WTC11 (cell line): ENCODE data around the gene PGGT1B. TPM values are rescaled to one million over a fixed set of nuclear protein-coding genes. Genes with fewer than 3 reads are reported as not detected.
A peak's percentile ranks its signal among the peaks of the same experiment; 100 is the strongest.

Experiments used
- ATAC-seq: fragments of 200-7000 bp; cut with Tn5 transposase; 2 replicates; pipeline ENCODE4 v1.10.0; 2021; ENCODE audit warnings: mild to moderate bottlenecking, moderate library complexity
- CTCF ChIA-PET: fragments of 300-600 bp; sonication (Branson Sonifier 250); formaldehyde crosslinking; loops from one replicate; lab custom pipeline; 2021; ENCODE audit warnings: antibody characterized with exemption; lab: Charles Lee
- POLR2A ChIA-PET: fragments of 350-600 bp; sonication (Branson Sonifier 250); formaldehyde crosslinking; loops from one replicate; lab custom pipeline; 2021; ENCODE audit warnings: antibody characterized with exemption; lab: Charles Lee
- DNase-seq: peaks from one replicate; pipeline ENCODE4 v3.0.0; 2021; ENCODE audit warnings: low spot score
- H3K27ac Mint-ChIP-seq: 2 replicates; pipeline ENCODE4 v1.8.0; 2021; ENCODE audit warnings: mixed read lengths
- H3K27me3 Mint-ChIP-seq: 2 replicates; pipeline ENCODE4 v1.8.0; 2021; ENCODE audit warnings: low read depth, mild to moderate bottlenecking, moderate library complexity, mixed read lengths
- H3K36me3 Mint-ChIP-seq: 2 replicates; pipeline ENCODE4 v1.8.0; 2021; ENCODE audit warnings: mixed read lengths
- H3K4me1 Mint-ChIP-seq: 2 replicates; pipeline ENCODE4 v1.8.0; 2022; ENCODE audit warnings: mixed read lengths
- H3K4me3 Mint-ChIP-seq: 2 replicates; pipeline ENCODE4 v1.8.0; 2021; ENCODE audit warnings: mild to moderate bottlenecking, moderate library complexity, mixed read lengths
- H3K9me3 Mint-ChIP-seq: 2 replicates; pipeline ENCODE4 v1.8.0; 2021; ENCODE audit warnings: mixed read lengths
- ATF1 ChIP-seq: sonication (generic); formaldehyde crosslinking; IDR thresholded peaks from 2 replicates; pipeline ENCODE4 v1.8.1; 2023; ENCODE audit warnings: mild to moderate bottlenecking, moderate library complexity, missing genetic modification reagents
- ATF6 ChIP-seq: sonication (generic); formaldehyde crosslinking; IDR thresholded peaks from 2 replicates; pipeline ENCODE4 v1.8.1; 2023; ENCODE audit warnings: mild to moderate bottlenecking, missing genetic modification reagents
- CREM ChIP-seq: sonication (generic); formaldehyde crosslinking; IDR thresholded peaks from 2 replicates; pipeline ENCODE4 v1.8.1; 2022; ENCODE audit warnings: mild to moderate bottlenecking, missing genetic modification reagents, moderate library complexity
- CTCF ChIP-seq: fragments of 200-600 bp; IDR thresholded peaks from 2 replicates; pipeline ENCODE4 v1.8.0; 2022; ENCODE audit warnings: antibody characterized with exemption
- ELF4 ChIP-seq: sonication (generic); formaldehyde crosslinking; IDR thresholded peaks from 2 replicates; pipeline ENCODE4 v1.8.1; 2022; ENCODE audit warnings: low read depth, mild to moderate bottlenecking, moderate library complexity, missing genetic modification reagents
- ERG ChIP-seq: fragments of 250-450 bp; sonication (Bioruptor Pico); IDR thresholded peaks from 2 replicates; pipeline ENCODE4 v1.8.0; 2021; ENCODE audit warnings: mild to moderate bottlenecking
- FOXK1 ChIP-seq: sonication (generic); formaldehyde crosslinking; IDR thresholded peaks from 2 replicates; pipeline ENCODE4 v1.8.0; 2022; ENCODE audit warnings: mild to moderate bottlenecking, moderate library complexity, missing genetic modification reagents
- FOXP4 ChIP-seq: sonication (generic); formaldehyde crosslinking; IDR thresholded peaks from 2 replicates; pipeline ENCODE4 v1.8.0; 2022; ENCODE audit warnings: mild to moderate bottlenecking, missing genetic modification reagents
- HMGA2 ChIP-seq: fragments of 250-450 bp; sonication (Bioruptor Pico); IDR thresholded peaks from 2 replicates; pipeline ENCODE4 v1.4.0; 2021; ENCODE audit warnings: mild to moderate bottlenecking, moderate library complexity
- MAX ChIP-seq: sonication (generic); formaldehyde crosslinking; IDR thresholded peaks from 2 replicates; pipeline ENCODE4 v1.8.0; 2022; ENCODE audit warnings: mild to moderate bottlenecking, missing genetic modification reagents
- PREB ChIP-seq: sonication (generic); formaldehyde crosslinking; IDR thresholded peaks from 2 replicates; pipeline ENCODE4 v1.8.1; 2022; ENCODE audit warnings: mild to moderate bottlenecking, missing genetic modification reagents, moderate library complexity, borderline replicate concordance
- TCF7 ChIP-seq: sonication (generic); formaldehyde crosslinking; IDR thresholded peaks from 2 replicates; pipeline ENCODE4 v1.8.0; 2022; ENCODE audit warnings: mild to moderate bottlenecking, low read depth, missing genetic modification reagents, moderate library complexity
- ZBTB21 ChIP-seq: sonication (generic); formaldehyde crosslinking; IDR thresholded peaks from 2 replicates; pipeline ENCODE4 v1.8.1; 2023; ENCODE audit warnings: mild to moderate bottlenecking, missing genetic modification reagents, borderline replicate concordance
- ZBTB43 ChIP-seq: sonication (generic); formaldehyde crosslinking; IDR thresholded peaks from 2 replicates; pipeline ENCODE4 v1.8.1; 2023; ENCODE audit warnings: mild to moderate bottlenecking, missing genetic modification reagents
- ZNF138 ChIP-seq: sonication (generic); formaldehyde crosslinking; conservative IDR thresholded peaks from 2 replicates; pipeline ENCODE4 v1.8.1; 2022; ENCODE audit warnings: mild to moderate bottlenecking, moderate library complexity, missing genetic modification reagents
- ZNF232 ChIP-seq: sonication (generic); formaldehyde crosslinking; IDR thresholded peaks from 2 replicates; pipeline ENCODE4 v1.8.0; 2022; ENCODE audit warnings: mild to moderate bottlenecking, missing genetic modification reagents
- ZNF512 ChIP-seq: sonication (generic); formaldehyde crosslinking; IDR thresholded peaks from 2 replicates; pipeline ENCODE4 v1.8.1; 2022; ENCODE audit warnings: missing genetic modification reagents, borderline replicate concordance
- total RNA-seq: library from RNA; stranded (reverse); gene quantifications from 3 replicates; pipeline ENCODE4 v1.2.3, GENCODE V29; 2021

PGGT1B gene
- total RNA-seq, 1 experiment from 2014 or later: 43.0 TPM

- TF ChIP-seq FOXP4 (CRISPR knock-in tag) (no peak), CREM (CRISPR knock-in tag) (no peak), HMGA2 (no peak), CTCF (no peak)
- TF ChIP-seq, all 79 proteins: peak for 0
Measured at GRCh38 chr5:115192098-115192497, 70.6 kb downstream of the PGGT1B start (continued).

- ChIA-PET POLR2A (no interaction called here), CTCF (no interaction called here)
- peaks cover 18% of the 10 kb centered on the region for H3K4me1 Mint-ChIP-seq
- no peak for DNase-seq
- TF ChIP-seq PREB (CRISPR knock-in tag): no peak
- no peak for TF ChIP-seq ERG (CRISPR knock-in tag)
- no peak for TF ChIP-seq MAX (CRISPR knock-in tag)
- TF ChIP-seq ZBTB43 (CRISPR knock-in tag): no peak
- no peak for TF ChIP-seq ZNF138 (CRISPR knock-in tag)
- TF ChIP-seq ZNF512 (CRISPR knock-in tag): no peak
- H3K4me3 Mint-ChIP-seq: no peak overlapping the region
- H3K9me3 Mint-ChIP-seq: no peaks in the 10 kb centered on the region
- ATAC-seq: no peak
- no peaks in the 10 kb centered on the region for H3K27me3 Mint-ChIP-seq
- H3K27ac Mint-ChIP-seq: no peak overlapping the region
- H3K36me3 Mint-ChIP-seq: no peaks in the 10 kb centered on the region
Measured at GRCh38 chr5:115191474-115192031, 71.1 kb downstream of the PGGT1B start.

- Mint-ChIP-seq H3K4me3 (no peak overlapping the region), H3K36me3 (no peaks in the 10 kb centered on the region), H3K4me1 (peaks cover 18% of the 10 kb centered on the region), H3K27ac (no peak overlapping the region), H3K9me3 (no peaks in the 10 kb centered on the region), H3K27me3 (no peaks in the 10 kb centered on the region)
- DNase-seq (no peak), ATAC-seq (peak; percentile 36)
- ChIA-PET POLR2A (no interaction called here), CTCF (interaction anchor here (1.5 to 1.6 kb wide), 2 partner anchors 11 to 93 kb away, joined by 4 to 5 read pairs; no protein-coding TSS in a partner anchor)
- no peak for TF ChIP-seq ATF1 (CRISPR knock-in tag)
- TF ChIP-seq ELF4: no peak
- no peak for TF ChIP-seq ATF6
- no peak for TF ChIP-seq FOXK1
- TF ChIP-seq ZNF512 (CRISPR knock-in tag): no peak
- no peak for TF ChIP-seq ERG (CRISPR knock-in tag)
- TF ChIP-seq ZBTB21 (CRISPR knock-in tag): no peak
- no peak for TF ChIP-seq ZNF232 (CRISPR knock-in tag)
- no peak for TF ChIP-seq TCF7 (CRISPR knock-in tag)
Measured at GRCh38 chr5:115190388-115190787, 72.3 kb downstream of the PGGT1B start.
